LHCN-M2 (cell line): Measurements from ENCODE around the gene KRT84. TPM values are rescaled to one million over a fixed set of nuclear protein-coding genes. Genes with fewer than 3 reads are reported as not detected.

Experiments
- DNase-seq: peaks from one replicate; pipeline ENCODE4 v3.0.0-alpha.2; 2012; ENCODE audit warnings: low read depth
- total RNA-seq: library from RNA; depleted of rRNA; stranded (reverse); fragments of >200 nt; gene quantifications from 2 replicates; pipeline ENCODE4 v1.2.3, GENCODE V29; 2014

Gene KRT84
- total RNA-seq, 1 experiment from 2014 or later: not detected

- no peak for DNase-seq
Observed at GRCh38 chr12:52387859-52388258, 2.4 kb upstream of the KRT84 start.

- DNase-seq: no peak
Observed at GRCh38 chr12:52383331-52383730, 2.1 kb downstream of the KRT84 start.

- no peak for DNase-seq
Observed at GRCh38 chr12:52382854-52383253, 2.6 kb downstream of the KRT84 start.

DNA sequence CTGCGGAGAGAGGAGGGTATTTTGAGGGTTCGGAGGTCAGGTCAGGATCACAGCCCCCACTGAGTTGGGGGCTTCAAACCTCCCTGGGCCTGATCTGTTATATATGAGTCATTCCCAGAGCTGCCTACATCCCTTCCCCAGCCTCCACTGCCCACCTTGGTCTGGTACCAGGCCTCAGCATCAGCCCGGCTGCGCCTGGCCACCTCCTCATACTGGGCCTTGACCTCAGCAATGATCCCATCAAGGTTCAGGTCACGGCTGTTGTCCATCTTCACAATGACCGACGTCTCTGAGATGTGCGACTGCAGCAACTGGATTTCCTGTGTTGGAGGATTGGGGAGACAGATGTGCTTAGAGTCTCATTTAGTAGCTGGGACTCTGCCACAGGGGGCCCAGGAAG, 4.2 kb downstream of the KRT84 start:
- no peak for DNase-seq

- DNase-seq: peak; percentile 46
Observed at GRCh38 chr12:52380271-52380694, 5.2 kb downstream of the KRT84 start.

- DNase-seq: no peak
Observed at GRCh38 chr12:52379536-52379935, 5.9 kb downstream of the KRT84 start.

DNA sequence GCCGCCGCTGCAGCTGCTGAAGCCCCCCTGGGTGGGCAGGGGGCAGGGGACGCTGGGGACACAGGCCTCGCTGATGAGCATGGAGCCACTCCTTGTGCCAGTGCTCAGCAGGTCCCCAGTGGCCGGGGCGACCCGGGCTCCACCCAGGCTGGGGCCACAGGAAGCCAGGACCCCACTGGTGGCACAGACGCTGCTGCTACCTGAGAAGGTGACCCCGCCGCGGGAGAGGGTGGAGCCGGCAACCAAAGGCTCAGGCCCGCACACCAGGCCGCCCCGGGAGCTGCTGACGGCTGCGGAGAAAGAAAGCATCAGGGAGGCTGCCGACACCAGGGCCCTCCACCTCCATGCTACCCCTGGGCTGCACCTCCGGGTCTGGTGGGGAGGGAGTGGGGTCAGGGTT, 7.4 kb downstream of the KRT84 start:
- DNase-seq: no peak

DNA sequence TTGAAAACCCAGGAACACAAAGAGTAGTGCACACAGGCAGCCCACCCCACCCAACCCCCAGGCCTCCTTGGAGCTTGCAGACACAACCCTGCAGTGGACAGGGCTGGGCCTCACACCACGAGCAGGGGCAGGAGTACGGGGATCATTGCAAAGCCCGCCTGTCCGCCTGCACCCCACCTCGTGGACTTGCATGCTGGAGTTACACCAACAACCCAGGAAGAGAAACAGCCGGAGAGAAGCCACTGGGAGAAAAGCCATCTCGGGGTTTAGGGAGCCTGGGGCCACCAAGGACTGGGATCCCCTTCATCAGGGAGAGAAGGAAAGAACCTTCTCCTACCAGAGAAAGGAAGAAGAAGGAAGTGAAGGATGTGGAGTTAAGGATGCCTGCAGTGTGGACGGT, 8.2 kb downstream of the KRT84 start:
- DNase-seq: no peak

- peak; percentile 74 for DNase-seq
Observed at GRCh38 chr12:52372216-52373154, 13.0 kb downstream of the KRT84 start.

- DNase-seq: no peak
Observed at GRCh38 chr12:52371716-52372115, 13.7 kb downstream of the KRT84 start.

DNA sequence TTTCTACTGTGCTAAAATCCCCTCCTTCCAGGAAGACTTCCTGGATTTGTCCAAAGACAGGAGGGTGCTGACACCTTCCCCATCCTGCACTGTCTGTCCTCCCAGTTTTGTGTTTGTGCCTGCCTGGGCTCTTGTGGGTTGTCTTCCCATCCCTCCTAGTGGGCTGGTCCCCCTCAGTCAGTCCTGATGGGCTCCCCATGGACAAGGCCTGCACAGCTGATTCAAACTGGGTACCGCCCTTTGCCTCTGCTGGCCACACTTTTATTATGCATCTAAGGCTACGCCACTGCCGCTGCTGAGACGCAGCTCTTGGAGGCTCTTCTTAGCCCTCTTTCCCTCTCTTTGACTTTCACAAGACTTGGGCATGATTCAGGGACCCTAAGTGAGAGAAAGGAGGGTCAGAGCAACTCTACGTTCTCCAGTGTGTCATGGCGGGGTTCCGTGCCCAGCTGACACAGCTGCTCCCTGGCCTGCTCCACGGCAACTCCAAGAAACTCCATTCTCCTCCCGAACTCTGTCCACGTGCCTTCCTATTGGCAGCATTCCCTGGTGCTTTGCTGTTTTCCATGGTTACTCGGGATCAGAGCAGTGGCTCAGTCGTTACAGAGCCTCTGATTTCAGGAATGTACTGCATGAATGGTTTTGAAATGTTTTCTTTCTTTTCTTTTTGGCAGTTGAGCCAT, 14.4 kb downstream of the KRT84 start:
- DNase-seq: peak; percentile 38

DNA sequence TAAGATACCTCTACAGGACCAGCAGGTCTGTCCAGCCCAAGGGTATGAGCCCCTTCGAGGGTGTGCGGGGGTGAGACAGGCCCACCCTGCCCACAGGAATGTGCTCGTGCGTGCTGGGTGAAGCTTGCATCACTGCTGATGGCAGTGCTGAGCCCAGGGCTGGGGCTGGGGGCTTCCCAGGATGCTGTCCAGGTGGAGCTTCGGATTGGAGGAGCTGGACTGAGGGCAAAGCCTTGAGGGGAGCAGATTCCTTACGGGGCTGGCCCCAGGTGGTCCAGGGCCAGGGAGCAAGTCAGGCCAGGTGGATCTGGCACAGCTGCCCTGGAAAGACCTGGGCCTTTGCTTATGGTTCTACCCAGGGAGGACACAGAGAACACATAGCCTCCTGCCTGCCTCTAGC, 15.6 kb downstream of the KRT84 start:
- DNase-seq: no peak

DNA sequence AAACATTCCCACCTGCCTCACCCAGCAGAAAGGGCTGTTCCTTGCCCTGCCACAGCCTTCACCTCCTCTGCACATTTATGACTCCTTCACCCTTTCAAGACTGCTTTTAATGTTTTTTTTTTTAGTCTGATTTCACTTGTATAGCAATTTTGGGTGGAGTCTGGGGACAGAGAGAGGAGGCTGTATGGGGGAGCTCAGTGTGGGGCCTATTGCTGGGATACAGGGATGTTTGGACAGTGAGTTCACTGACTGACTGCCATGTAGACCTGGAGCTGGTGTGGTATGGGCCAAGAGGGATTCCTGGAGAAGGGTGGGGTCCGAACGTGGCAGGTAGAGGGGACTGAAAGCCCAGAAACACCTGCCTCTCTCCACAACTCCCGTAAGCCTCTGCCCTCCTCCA, 16.2 kb downstream of the KRT84 start:
- no peak for DNase-seq

GRCh38 chr12:52368508-52368907, 16.9 kb downstream of the KRT84 start:
- DNase-seq: no peak

- DNase-seq: no peak
Observed at GRCh38 chr12:52367876-52368275, 17.6 kb downstream of the KRT84 start.

DNA sequence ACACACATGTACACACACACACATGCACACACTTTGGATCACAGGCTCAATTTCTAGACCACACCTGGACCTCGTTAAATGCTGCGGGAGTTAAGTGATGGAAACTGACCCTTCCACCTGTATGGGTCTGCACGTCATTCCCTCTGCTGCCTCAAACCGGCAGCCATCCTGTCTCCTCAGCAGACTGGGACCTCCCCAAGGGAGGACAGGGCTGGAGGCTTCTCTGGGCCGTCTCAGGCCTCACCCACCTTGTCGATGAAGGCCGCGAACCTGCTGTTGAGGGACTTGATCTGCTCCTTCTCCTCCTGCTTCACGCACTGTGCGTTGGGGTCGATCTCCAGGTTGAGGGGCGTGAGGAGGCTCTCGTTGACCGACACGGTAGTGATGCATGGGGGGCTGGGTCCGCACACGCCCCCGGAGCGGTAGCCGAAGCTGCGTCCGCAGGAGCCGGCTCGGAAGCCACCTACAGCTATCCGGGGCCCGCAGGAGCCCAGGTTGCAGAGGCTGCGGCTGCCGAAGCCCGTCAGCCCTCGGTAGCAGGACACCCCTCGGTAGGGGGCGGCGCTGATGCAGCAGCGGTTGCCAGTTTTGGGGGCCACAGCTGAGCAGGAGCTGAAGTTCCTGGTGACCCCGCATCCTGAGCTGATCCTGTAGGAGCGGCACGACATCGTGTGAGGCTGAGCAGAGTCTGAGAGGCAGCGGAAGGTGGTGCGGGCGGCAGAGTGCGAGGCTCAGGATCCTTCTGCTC, 18.5 kb downstream of the KRT84 start, which contains the start of gene KRT85:
TSS of gene KRT85 (minus strand) at position 744 of the 748 bp plus-strand sequence. CDS start at position 668, 76 bp downstream.
- DNase-seq: no peak

- DNase-seq: no peak
Observed at GRCh38 chr12:52364901-52365489, 20.5 kb downstream of the KRT84 start.

- DNase-seq: no peak
Observed at GRCh38 chr12:52364061-52364460, 21.4 kb downstream of the KRT84 start.

- no peak for DNase-seq
Observed at GRCh38 chr12:52363111-52363679, 22.3 kb downstream of the KRT84 start.

- DNase-seq: no peak
Observed at GRCh38 chr12:52362118-52362726, 23.2 kb downstream of the KRT84 start.

GRCh38 chr12:52361553-52361952, 23.9 kb downstream of the KRT84 start:
- DNase-seq: no peak
